ENCODE data around the gene WDR59.

The WDR59 gene

GRCh38 chr16:74896389-74897370, 88.2 kb downstream of the WDR59 start:
- H3K27ac Mint-ChIP-seq: no peak overlapping the region
- no peaks in the 10 kb centered on the region for H3K27me3 Mint-ChIP-seq
- no peaks in the 10 kb centered on the region for H3K9me3 Mint-ChIP-seq
- no peaks in the 10 kb centered on the region for H3K4me1 Mint-ChIP-seq (ENCODE audit: low read depth)
- H3K36me3 Mint-ChIP-seq (ENCODE audit: low read depth): peaks cover 77% of the 10 kb centered on the region
- H3K4me3 Mint-ChIP-seq: no peak overlapping the region
- intact Hi-C loops (cut with micrococcal nuclease): no loop called here

- intact Hi-C loops (cut with micrococcal nuclease): no loop called here
- H3K27ac Mint-ChIP-seq: no peak overlapping the region
- no peaks in the 10 kb centered on the region for H3K9me3 Mint-ChIP-seq
- H3K27me3 Mint-ChIP-seq: no peaks in the 10 kb centered on the region
- H3K4me3 Mint-ChIP-seq: no peak overlapping the region
- H3K4me1 Mint-ChIP-seq (ENCODE audit: low read depth): no peaks in the 10 kb centered on the region
- peaks cover 77% of the 10 kb centered on the region for H3K36me3 Mint-ChIP-seq (ENCODE audit: low read depth)
Measured at GRCh38 chr16:74893541-74893940, 91.4 kb downstream of the WDR59 start.

DNA sequence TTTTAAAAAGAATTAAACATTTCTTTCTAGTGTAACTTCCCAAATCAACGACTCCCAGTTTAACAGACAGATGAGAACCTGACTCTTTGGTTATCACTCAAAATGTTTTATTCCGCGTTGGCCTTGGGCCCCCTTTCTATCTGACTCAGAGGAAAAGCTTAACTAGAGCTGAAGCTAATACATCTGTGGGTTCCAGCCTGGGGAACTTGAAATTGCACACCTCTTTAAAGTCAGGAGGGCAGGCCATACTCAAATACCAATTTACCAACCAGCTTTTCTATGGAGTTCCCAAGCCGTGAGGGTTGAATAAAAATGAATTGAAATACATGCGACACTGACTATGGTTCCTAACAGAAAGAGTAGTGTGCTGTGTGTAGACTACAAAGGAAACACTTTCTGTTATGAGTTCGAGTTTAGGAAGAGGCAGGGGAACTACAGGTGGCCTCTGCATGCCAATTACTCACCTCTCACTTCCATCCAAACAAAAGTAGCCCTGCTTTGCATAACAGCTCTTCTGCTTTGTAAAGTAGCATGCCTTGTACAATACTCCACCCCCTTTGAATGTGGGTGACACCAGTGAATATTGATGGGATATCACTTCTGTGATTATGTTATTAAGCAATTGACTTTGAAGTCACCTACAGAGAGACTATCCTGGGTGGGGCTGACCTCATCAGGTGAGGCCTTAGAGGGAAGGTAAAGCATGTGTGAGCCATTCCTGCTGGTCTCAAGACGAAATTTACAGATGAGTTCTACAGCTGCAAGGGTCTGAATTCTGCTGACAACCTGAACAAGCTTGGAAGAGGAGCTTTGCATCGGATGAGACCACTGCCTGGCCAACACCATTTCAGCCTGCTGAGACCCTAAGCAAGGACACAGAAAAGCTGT, 92.1 kb downstream of the WDR59 start:
- Mint-ChIP-seq H3K4me3 (no peak overlapping the region), H3K27ac (no peak overlapping the region), H3K9me3 (no peaks in the 10 kb centered on the region), H3K4me1 (ENCODE audit: low read depth) (no peaks in the 10 kb centered on the region), H3K27me3 (no peaks in the 10 kb centered on the region), H3K36me3 (ENCODE audit: low read depth) (peaks cover 78% of the 10 kb centered on the region)
- intact Hi-C loops (cut with micrococcal nuclease): no loop called here

- no peaks in the 10 kb centered on the region for H3K9me3 Mint-ChIP-seq
- peaks cover 100% of the 10 kb centered on the region for H3K36me3 Mint-ChIP-seq (ENCODE audit: low read depth)
- intact Hi-C loops (cut with micrococcal nuclease): no loop called here
- no peaks in the 10 kb centered on the region for H3K27me3 Mint-ChIP-seq
- no peaks in the 10 kb centered on the region for H3K4me1 Mint-ChIP-seq (ENCODE audit: low read depth)
- no peak overlapping the region for H3K4me3 Mint-ChIP-seq
- no peak overlapping the region for H3K27ac Mint-ChIP-seq
Measured at GRCh38 chr16:74888888-74889287, 96.0 kb downstream of the WDR59 start.

DNA sequence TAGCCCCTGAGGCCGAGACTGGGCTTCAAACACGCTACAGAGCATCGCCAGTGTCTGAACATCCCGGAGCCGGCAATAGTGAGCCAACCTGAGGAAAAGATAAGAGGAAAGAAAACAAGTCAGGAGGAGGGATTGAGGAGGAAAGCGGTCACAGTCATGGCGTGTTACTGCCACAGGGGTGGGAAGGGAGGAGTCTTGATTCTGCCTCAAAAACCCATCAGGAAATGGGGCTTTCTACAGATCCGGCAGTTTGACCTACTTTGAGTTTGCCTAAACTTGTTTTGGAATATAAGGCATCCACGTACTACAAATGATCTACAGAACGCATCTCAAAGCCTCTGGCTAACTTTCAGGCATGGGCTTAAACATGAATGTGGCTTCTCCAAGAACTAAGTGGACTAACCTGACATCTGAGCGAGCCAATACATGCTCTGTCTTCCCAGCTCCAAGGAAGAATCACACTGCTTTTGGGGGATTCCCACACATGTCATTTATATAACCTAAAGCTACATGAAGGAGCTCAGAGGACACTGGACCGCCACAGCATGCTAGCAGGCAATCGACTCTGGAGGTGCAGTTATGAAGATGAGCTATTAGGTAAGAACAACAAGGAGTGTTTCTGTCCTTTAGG, 96.6 kb downstream of the WDR59 start:
- intact Hi-C loops (cut with micrococcal nuclease): no loop called here
- H3K4me1 Mint-ChIP-seq (ENCODE audit: low read depth): no peaks in the 10 kb centered on the region
- no peak overlapping the region for H3K4me3 Mint-ChIP-seq
- H3K27me3 Mint-ChIP-seq: no peaks in the 10 kb centered on the region
- no peak overlapping the region for H3K27ac Mint-ChIP-seq
- peaks cover 100% of the 10 kb centered on the region for H3K36me3 Mint-ChIP-seq (ENCODE audit: low read depth)
- no peaks in the 10 kb centered on the region for H3K9me3 Mint-ChIP-seq

GRCh38 chr16:74887084-74887483, 97.8 kb downstream of the WDR59 start:
- H3K36me3 Mint-ChIP-seq (ENCODE audit: low read depth): peaks cover 97% of the 10 kb centered on the region
- no peaks in the 10 kb centered on the region for H3K4me1 Mint-ChIP-seq (ENCODE audit: low read depth)
- H3K9me3 Mint-ChIP-seq: no peaks in the 10 kb centered on the region
- H3K27me3 Mint-ChIP-seq: no peaks in the 10 kb centered on the region
- intact Hi-C loops (cut with micrococcal nuclease): no loop called here
- H3K4me3 Mint-ChIP-seq: no peak overlapping the region
- no peak overlapping the region for H3K27ac Mint-ChIP-seq

DNA sequence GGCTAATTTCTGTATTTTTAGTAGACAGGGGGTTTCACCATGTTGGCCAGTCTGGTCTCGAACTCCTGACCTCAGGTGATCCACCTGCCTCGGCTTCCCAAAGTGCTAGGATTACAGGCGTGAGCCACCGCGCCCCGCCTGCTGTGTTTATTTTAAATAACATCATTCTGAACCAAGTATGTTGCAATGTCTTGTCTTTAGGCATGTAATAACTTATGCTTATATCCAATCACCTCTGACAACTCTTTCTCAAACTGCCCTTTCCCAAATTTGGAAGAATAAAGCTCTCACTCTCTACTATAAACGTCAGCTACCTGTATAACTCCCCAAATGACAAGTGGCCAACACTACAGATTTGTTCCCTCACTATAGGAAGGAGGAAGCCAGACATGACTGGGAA, 107.2 kb downstream of the WDR59 start:
- H3K36me3 Mint-ChIP-seq (ENCODE audit: low read depth): peaks cover 42% of the 10 kb centered on the region
- H3K4me1 Mint-ChIP-seq (ENCODE audit: low read depth): no peaks in the 10 kb centered on the region
- H3K27ac Mint-ChIP-seq: no peak overlapping the region
- H3K9me3 Mint-ChIP-seq: no peaks in the 10 kb centered on the region
- H3K4me3 Mint-ChIP-seq: no peak overlapping the region
- intact Hi-C loops (cut with micrococcal nuclease): no loop called here
- H3K27me3 Mint-ChIP-seq: no peaks in the 10 kb centered on the region

DNA sequence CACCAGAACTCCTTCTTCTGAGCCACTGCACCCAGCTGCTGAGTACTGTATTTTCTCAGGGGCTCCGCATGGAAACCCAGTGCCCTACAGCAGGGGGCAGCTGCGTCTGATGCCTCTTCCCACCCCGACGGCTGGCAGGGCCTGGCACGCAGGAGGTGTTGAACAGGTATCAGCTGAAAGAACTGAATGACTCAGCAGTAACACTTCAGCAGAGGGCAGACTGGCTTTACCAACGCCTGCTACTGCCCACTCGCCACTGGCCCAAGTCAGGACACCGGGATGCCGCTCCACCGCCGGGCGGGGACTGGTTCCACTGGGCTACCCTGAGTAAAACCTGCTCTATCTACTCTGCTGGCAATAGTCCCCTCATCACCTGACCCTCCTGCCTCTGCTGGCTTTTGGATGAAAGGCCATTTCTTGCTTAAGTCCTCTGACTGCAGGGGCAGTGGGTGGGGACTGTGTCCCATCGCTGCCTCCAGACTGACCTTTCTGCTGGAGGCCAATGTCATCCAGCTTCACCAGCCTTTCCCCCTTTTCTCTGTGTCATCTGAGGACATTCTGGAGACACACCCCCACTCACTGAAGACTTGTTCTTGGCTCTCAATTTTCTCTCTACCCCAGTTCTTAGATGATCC, 109.9 kb downstream of the WDR59 start:
- no peaks in the 10 kb centered on the region for H3K9me3 Mint-ChIP-seq
- no peaks in the 10 kb centered on the region for H3K27me3 Mint-ChIP-seq
- intact Hi-C loops (cut with micrococcal nuclease): no loop called here
- H3K27ac Mint-ChIP-seq: no peak overlapping the region
- H3K36me3 Mint-ChIP-seq (ENCODE audit: low read depth): peaks cover 24% of the 10 kb centered on the region
- no peaks in the 10 kb centered on the region for H3K4me1 Mint-ChIP-seq (ENCODE audit: low read depth)
- no peak overlapping the region for H3K4me3 Mint-ChIP-seq

GRCh38 chr16:74874123-74874522, 110.8 kb downstream of the WDR59 start:
- Mint-ChIP-seq H3K36me3 (ENCODE audit: low read depth) (peaks cover 24% of the 10 kb centered on the region), H3K4me1 (ENCODE audit: low read depth) (no peaks in the 10 kb centered on the region), H3K4me3 (no peak overlapping the region), H3K9me3 (no peaks in the 10 kb centered on the region), H3K27me3 (no peaks in the 10 kb centered on the region), H3K27ac (no peak overlapping the region)
- intact Hi-C loops (cut with micrococcal nuclease): no loop called here

DNA sequence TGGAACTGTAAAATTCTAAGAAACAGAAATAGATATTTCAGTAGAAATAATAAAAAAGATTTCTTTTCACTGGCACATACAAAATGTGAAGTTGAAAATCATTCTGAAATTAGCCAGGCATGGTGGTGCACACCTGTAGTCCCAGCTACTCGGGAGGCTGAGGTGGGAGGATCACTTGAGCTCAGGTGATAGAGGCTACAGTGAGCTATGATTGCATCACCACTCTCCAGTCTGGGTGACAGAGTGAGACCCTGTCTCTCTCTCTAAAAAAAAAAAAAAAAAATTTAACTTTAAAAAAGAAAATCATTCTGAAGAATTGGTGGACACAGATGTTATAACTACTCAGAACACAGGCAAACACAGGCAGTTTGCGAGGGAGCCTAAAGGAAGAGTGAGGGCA, 112.6 kb downstream of the WDR59 start:
- Mint-ChIP-seq H3K9me3 (no peaks in the 10 kb centered on the region), H3K27me3 (no peaks in the 10 kb centered on the region)

DNA sequence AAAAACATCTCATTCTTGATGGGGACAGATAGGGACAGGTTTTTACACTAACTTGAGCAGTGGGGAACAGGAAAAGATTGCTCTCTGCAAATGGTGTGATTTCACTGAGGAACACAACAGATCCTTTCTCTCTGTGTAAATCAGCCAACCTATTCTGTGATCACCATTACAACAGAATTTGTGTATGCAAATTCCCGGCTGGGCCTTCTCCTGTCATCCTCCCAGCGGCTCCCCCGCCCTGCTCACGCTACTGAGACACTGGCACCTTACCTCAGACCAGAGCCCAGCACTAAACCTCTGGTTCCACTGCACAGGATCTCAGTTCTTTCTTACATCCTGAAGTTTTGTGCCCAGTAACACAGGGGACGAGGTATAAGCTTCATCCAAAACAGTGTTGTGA, 113.3 kb downstream of the WDR59 start:
- peaks cover 24% of the 10 kb centered on the region for H3K36me3 Mint-ChIP-seq (ENCODE audit: low read depth)
- intact Hi-C loops (cut with micrococcal nuclease): no loop called here
- H3K4me1 Mint-ChIP-seq (ENCODE audit: low read depth): no peaks in the 10 kb centered on the region
- no peak overlapping the region for H3K4me3 Mint-ChIP-seq
- no peak overlapping the region for H3K27ac Mint-ChIP-seq
- no peaks in the 10 kb centered on the region for H3K27me3 Mint-ChIP-seq
- no peaks in the 10 kb centered on the region for H3K9me3 Mint-ChIP-seq

More for the DNA sequence above, 112.6 kb downstream of the WDR59 start:
- Mint-ChIP-seq H3K36me3 (ENCODE audit: low read depth) (peaks cover 24% of the 10 kb centered on the region), H3K4me1 (ENCODE audit: low read depth) (no peaks in the 10 kb centered on the region), H3K4me3 (no peak overlapping the region), H3K27ac (no peak overlapping the region)
- intact Hi-C loops (cut with micrococcal nuclease): no loop called here

DNA sequence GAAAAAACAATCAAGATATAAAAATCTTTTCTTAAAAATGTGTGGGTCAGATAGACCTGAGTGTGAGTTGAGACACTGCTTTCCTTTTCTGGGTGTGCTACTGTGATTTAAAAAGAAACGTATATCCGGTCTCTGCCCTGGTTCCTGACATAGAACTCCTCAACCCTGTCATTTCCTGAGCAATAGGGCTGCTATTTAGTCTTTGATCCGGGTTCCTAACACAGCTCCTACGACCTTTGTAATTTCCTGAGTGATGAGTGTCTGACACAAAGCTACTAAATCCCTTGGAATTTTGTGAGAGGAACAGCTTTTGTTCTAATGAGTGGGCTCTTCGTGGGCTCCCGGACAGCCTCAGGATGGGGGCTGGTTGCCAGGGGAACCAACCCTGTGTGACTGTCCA, 116.4 kb downstream of the WDR59 start:
- Mint-ChIP-seq H3K27ac (no peak overlapping the region), H3K27me3 (no peaks in the 10 kb centered on the region)

DNA sequence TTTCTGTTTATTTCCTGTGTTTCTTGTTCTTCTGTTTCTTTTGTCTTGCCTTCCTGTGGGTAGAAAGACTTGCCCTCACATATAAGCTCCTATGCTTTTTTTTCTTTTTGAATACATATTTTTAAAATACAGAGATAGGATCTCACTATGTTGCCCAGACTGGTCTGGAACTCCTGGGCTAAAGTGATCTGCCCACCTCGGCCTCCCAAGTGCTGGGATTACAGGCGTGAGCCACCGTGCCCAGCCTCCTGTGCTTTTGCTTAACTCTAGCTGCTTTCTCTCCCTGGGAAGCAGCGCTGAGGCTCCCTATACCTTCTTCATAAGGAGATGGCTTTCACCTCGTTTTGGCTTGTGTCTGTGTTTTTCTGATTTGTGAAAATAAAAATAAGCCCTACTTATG, 116.9 kb downstream of the WDR59 start:
- Mint-ChIP-seq H3K36me3 (ENCODE audit: low read depth) (no peaks in the 10 kb centered on the region), H3K4me3 (no peak overlapping the region), H3K27me3 (no peaks in the 10 kb centered on the region), H3K4me1 (ENCODE audit: low read depth) (peaks cover 9% of the 10 kb centered on the region), H3K9me3 (no peaks in the 10 kb centered on the region), H3K27ac (no peak overlapping the region)
- intact Hi-C loops (cut with micrococcal nuclease): no loop called here

More for the DNA sequence above, 116.4 kb downstream of the WDR59 start:
- no peak overlapping the region for H3K4me3 Mint-ChIP-seq
- peaks cover 9% of the 10 kb centered on the region for H3K4me1 Mint-ChIP-seq (ENCODE audit: low read depth)
- intact Hi-C loops (cut with micrococcal nuclease): no loop called here
- H3K9me3 Mint-ChIP-seq: no peaks in the 10 kb centered on the region
- H3K36me3 Mint-ChIP-seq (ENCODE audit: low read depth): no peaks in the 10 kb centered on the region
